Glutamatergic neuron (in vitro differentiated cells): ENCODE results near the gene AARS2. TPM values are rescaled to one million over a fixed set of nuclear protein-coding genes. Genes with fewer than 3 reads are reported as not detected.

Experiments used
- DNase-seq: peaks from one replicate; pipeline ENCODE4 v3.0.0; 2022
- H3K27ac Mint-ChIP-seq: one replicate; pipeline ENCODE4 v1.8.0; 2020; ENCODE audit warnings: mild to moderate bottlenecking, mixed read lengths, inconsistent platforms; ENCODE audit not compliant: unreplicated experiment
- H3K27me3 Mint-ChIP-seq: one replicate; pipeline ENCODE4 v1.8.0; 2020; ENCODE audit warnings: mild to moderate bottlenecking, moderate library complexity, mixed read lengths, inconsistent platforms; ENCODE audit not compliant: unreplicated experiment
- H3K36me3 Mint-ChIP-seq: one replicate; pipeline ENCODE4 v1.8.0; 2020; ENCODE audit warnings: mild to moderate bottlenecking, mixed read lengths, inconsistent platforms; ENCODE audit not compliant: unreplicated experiment
- H3K4me1 Mint-ChIP-seq: one replicate; pipeline ENCODE4 v1.8.0; 2020; ENCODE audit warnings: mild to moderate bottlenecking, low read depth, mixed read lengths, inconsistent platforms; ENCODE audit not compliant: unreplicated experiment
- H3K4me3 Mint-ChIP-seq: one replicate; pipeline ENCODE4 v1.8.0; 2020; ENCODE audit warnings: mild to moderate bottlenecking, mixed read lengths, inconsistent platforms; ENCODE audit not compliant: unreplicated experiment
- H3K9me3 Mint-ChIP-seq: one replicate; pipeline ENCODE4 v1.8.0; 2020; ENCODE audit warnings: mild to moderate bottlenecking, moderate library complexity, mixed read lengths, inconsistent platforms; ENCODE audit not compliant: unreplicated experiment
- CTCF ChIP-seq: fragments of 200-600 bp; sonication (generic); IDR thresholded peaks from one replicate; pipeline ENCODE4 v1.5.0; 2021; ENCODE audit not compliant: partially characterized antibody, unreplicated experiment
- total RNA-seq: library from RNA; stranded (reverse); fragmentation: NEBNext Ultra II Directional; extraction: Animal tissue kit (Norgen Biotek cat#: 25700); gene quantifications from one replicate; pipeline ENCODE4 v1.2.1, GENCODE V29; 2021; ENCODE audit not compliant: unreplicated experiment

The AARS2 gene
- total RNA-seq, 1 donor from 2014 or later = 41.7 TPM

- H3K27me3 Mint-ChIP-seq = peaks cover 16% of the 10 kb centered on the region
These were observed 28.3 kb downstream of the AARS2 start for GRCh38 chr6:44284867-44285266.

GRCh38 chr6:44284121-44284520 lies 29.0 kb downstream of the AARS2 start:
- peaks cover 17% of the 10 kb centered on the region for H3K27me3 Mint-ChIP-seq
- H3K4me1 Mint-ChIP-seq = peaks cover 11% of the 10 kb centered on the region
- H3K9me3 Mint-ChIP-seq = peaks cover 17% of the 10 kb centered on the region
- no peak for DNase-seq
- TF ChIP-seq CTCF = no peak
- peaks cover 10% of the 10 kb centered on the region for H3K36me3 Mint-ChIP-seq
- no peak overlapping the region for H3K27ac Mint-ChIP-seq
- no peak overlapping the region for H3K4me3 Mint-ChIP-seq

More at GRCh38 chr6:44284867-44285266, 28.3 kb downstream of the AARS2 start:
- Mint-ChIP-seq H3K9me3 (peaks cover 12% of the 10 kb centered on the region), H3K4me1 (peaks cover 10% of the 10 kb centered on the region), H3K36me3 (peaks cover 10% of the 10 kb centered on the region), H3K4me3 (no peak overlapping the region), H3K27ac (no peak overlapping the region)
- TF ChIP-seq CTCF = no peak
- no peak for DNase-seq

- no peak overlapping the region for H3K4me3 Mint-ChIP-seq
- no peak for DNase-seq
- peaks cover 24% of the 10 kb centered on the region for H3K9me3 Mint-ChIP-seq
- peaks cover under 1% of the 10 kb centered on the region for H3K36me3 Mint-ChIP-seq
- peaks cover 30% of the 10 kb centered on the region for H3K4me1 Mint-ChIP-seq
- peaks cover 30% of the 10 kb centered on the region for H3K27me3 Mint-ChIP-seq
- peak overlapping the region; percentile 76 for H3K27ac Mint-ChIP-seq
- TF ChIP-seq CTCF = no peak
These were observed 34.1 kb downstream of the AARS2 start for GRCh38 chr6:44278774-44279697.

- no peak for DNase-seq
- peaks cover 19% of the 10 kb centered on the region for H3K9me3 Mint-ChIP-seq
- H3K4me3 Mint-ChIP-seq = no peak overlapping the region
- peak overlapping the region; percentile 82 for H3K27ac Mint-ChIP-seq
- H3K4me1 Mint-ChIP-seq = peaks cover 28% of the 10 kb centered on the region
- H3K27me3 Mint-ChIP-seq = peaks cover 28% of the 10 kb centered on the region
- H3K36me3 Mint-ChIP-seq = no peaks in the 10 kb centered on the region
- TF ChIP-seq CTCF = no peak
These were observed 34.8 kb downstream of the AARS2 start for GRCh38 chr6:44278315-44278714.

- Mint-ChIP-seq H3K36me3 (no peaks in the 10 kb centered on the region), H3K4me1 (peaks cover 33% of the 10 kb centered on the region), H3K9me3 (peaks cover 21% of the 10 kb centered on the region), H3K27me3 (peaks cover 30% of the 10 kb centered on the region), H3K4me3 (peak overlapping the region; percentile 42), H3K27ac (peak overlapping the region; percentile 82)
- no peak for TF ChIP-seq CTCF
- no peak for DNase-seq
These were observed 35.4 kb downstream of the AARS2 start for GRCh38 chr6:44277763-44278162.
